NB4 (cell line): Measurements from ENCODE around the gene MDC1.
"Not testable (repeated sequence)": the region's sequence is repeated elsewhere in the genome, so short reads cannot be mapped to it uniquely, and the experiment has no call there.

Experiments used
- MYC ChIP-seq: IDR thresholded peaks from 2 replicates; pipeline ENCODE4 v1.6.1; 2011; ENCODE audit warnings: low read depth, low read length
- POLR2A ChIP-seq: IDR thresholded peaks from 2 replicates; pipeline ENCODE4 v1.6.1; 2011; ENCODE audit warnings: mild to moderate bottlenecking; ENCODE audit not compliant: insufficient read length; ENCODE audit errors: extremely low read depth
- TF ChIP-seq, protein P1 (sequence below): IDR thresholded peaks from one replicate; pipeline ENCODE4 v1.5.1; 2012; ENCODE audit warnings: low read depth, low read length
- TF ChIP-seq, protein P2 (sequence below): IDR thresholded peaks from 2 replicates; pipeline ENCODE4 v1.6.1; 2011; ENCODE audit warnings: low read depth, low read length

DNA sequence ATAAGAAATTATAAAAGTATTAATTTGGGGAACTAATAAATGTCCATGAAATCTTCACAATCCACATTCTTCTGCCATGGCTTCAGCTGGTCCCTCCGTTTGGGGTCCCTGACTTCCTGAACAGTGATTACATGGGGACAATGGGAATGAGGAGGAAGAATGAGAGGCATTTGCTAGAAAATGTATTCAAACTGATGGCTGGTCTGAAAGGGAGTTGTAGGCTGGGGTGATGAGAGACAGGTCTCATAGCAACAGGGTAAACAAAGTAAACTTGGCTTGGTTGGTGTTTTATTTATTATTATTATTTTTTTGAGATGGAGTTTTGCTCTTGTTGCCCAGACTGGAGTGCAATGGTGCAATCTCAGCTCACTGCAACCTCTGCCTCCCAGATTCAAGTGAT is 48.4 kb upstream of the MDC1 start:
- TF ChIP-seq, protein P1, sequence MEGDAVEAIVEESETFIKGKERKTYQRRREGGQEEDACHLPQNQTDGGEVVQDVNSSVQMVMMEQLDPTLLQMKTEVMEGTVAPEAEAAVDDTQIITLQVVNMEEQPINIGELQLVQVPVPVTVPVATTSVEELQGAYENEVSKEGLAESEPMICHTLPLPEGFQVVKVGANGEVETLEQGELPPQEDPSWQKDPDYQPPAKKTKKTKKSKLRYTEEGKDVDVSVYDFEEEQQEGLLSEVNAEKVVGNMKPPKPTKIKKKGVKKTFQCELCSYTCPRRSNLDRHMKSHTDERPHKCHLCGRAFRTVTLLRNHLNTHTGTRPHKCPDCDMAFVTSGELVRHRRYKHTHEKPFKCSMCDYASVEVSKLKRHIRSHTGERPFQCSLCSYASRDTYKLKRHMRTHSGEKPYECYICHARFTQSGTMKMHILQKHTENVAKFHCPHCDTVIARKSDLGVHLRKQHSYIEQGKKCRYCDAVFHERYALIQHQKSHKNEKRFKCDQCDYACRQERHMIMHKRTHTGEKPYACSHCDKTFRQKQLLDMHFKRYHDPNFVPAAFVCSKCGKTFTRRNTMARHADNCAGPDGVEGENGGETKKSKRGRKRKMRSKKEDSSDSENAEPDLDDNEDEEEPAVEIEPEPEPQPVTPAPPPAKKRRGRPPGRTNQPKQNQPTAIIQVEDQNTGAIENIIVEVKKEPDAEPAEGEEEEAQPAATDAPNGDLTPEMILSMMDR: not testable (repeated sequence)
- TF ChIP-seq POLR2A, MYC: not testable (repeated sequence)
- TF ChIP-seq, protein P2, sequence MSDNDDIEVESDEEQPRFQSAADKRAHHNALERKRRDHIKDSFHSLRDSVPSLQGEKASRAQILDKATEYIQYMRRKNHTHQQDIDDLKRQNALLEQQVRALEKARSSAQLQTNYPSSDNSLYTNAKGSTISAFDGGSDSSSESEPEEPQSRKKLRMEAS: not testable (repeated sequence)
